Transverse colon (tissue), 4 donors: ENCODE measurements around the gene KIF20B. TPM values are rescaled to one million over a fixed set of nuclear protein-coding genes. Genes with fewer than 3 reads are reported as not detected.

Experiments
- DNase-seq: peaks from one replicate; pipeline ENCODE4 v3.0.0-alpha.2; 2019
- H3K27ac ChIP-seq, 4 donors: fragments of 200-600 bp; sonication (generic); 2 replicates each; pipeline ENCODE4 v1.5.1; 2016 to 2018; ENCODE audit warnings: inconsistent platforms in 4 of 4
- H3K27me3 ChIP-seq: fragments of 200-600 bp; sonication (generic); 2 replicates; pipeline ENCODE4 v1.5.1; 2017; ENCODE audit warnings: inconsistent platforms
- H3K36me3 ChIP-seq, 4 donors: fragments of 200-600 bp; sonication (generic); 2 replicates each; pipeline ENCODE4 v1.5.1; 2017 to 2019; ENCODE audit warnings: inconsistent platforms in 4 of 4
- H3K4me1 ChIP-seq, 4 donors: fragments of 200-600 bp; sonication (generic); 2 replicates each; pipeline ENCODE4 v1.5.1; 2017 to 2020; ENCODE audit warnings: inconsistent platforms in 4 of 4
- H3K4me3 ChIP-seq, 4 donors: fragments of 200-600 bp; sonication (generic); 1 replicate in 1 of 4; 2 replicates in 3 of 4; pipeline versions ENCODE4 v1.5.1 to v1.6.1; 2017 to 2019; ENCODE audit warnings: inconsistent platforms in 4 of 4
- H3K9me3 ChIP-seq, 2 donors: fragments of 200-600 bp; sonication (generic); 2 replicates each; pipeline ENCODE4 v1.5.1; 2017 to 2019; ENCODE audit warnings: inconsistent platforms in 2 of 2
- EP300 ChIP-seq: sonication (generic); formaldehyde crosslinking; IDR thresholded peaks from one replicate; pipeline ENCODE4 v1.6.1; 2017; ENCODE audit warnings: antibody characterized with exemption, low read depth
- POLR2A ChIP-seq: fragments of 450-650 bp; IDR thresholded peaks from one replicate; pipeline ENCODE4 v1.6.1; 2016; ENCODE audit warnings: antibody characterized with exemption, mild to moderate bottlenecking, moderate library complexity
- POLR2AphosphoS5 ChIP-seq, 3 donors: sonication (generic); formaldehyde crosslinking; IDR thresholded peaks; one replicate each; pipeline ENCODE4 v1.6.1; 2016; ENCODE audit warnings: antibody characterized with exemption in 3 of 3
- WGBS, 2 donors: methylation state at CpG; one replicate each; pipeline ENCODE4 v1.1.5; 2018; ENCODE audit warnings: low coverage in 1 of 2; 5-methylcytosine and 5-hydroxymethylcytosine counted together
- in situ Hi-C, 4 donors: fragments of 200-750 bp; cut with MboI; loops; one replicate each; pipeline versions ENCODE4 v1.15.0 to v1.15.1; 2017; ENCODE audit warnings: low sequenced_read_pairs in 3 of 4, low pct_ligation_motif_present in 1 of 4, low pct_unique_long_range_greater_than_20kb in 1 of 4
- intact Hi-C: fragments of 100-400 bp; cut with DNase I; formaldehyde crosslinking; loops from one replicate; pipeline ENCODE4 v1.15.1; 2023; ENCODE audit warnings: low total_unique reads
- total RNA-seq, 4 donors: library from RNA; depleted of rRNA; stranded (reverse); fragments of >200 nt; gene quantifications; one replicate each; pipeline ENCODE4 v1.1.0, GENCODE V29; 2016
- TF ChIP-seq, protein P1 (sequence below), 5 experiments: fragments of 200-600 bp in 3 of 5; fragments of 450-650 bp in 2 of 5; sonication (generic) in 3 of 5; IDR thresholded peaks; 1 replicate in 2 of 5; 2 replicates in 3 of 5; pipeline ENCODE4 v1.5.1; 2016 to 2017; ENCODE audit warnings: antibody characterized with exemption in 5 of 5, inconsistent platforms in 3 of 5, mild to moderate bottlenecking in 2 of 5, moderate library complexity in 1 of 5

The KIF20B gene
- total RNA-seq, 4 donors from 2014 or later, result 0.37 to 3.3 (median 2.5) TPM

DNA sequence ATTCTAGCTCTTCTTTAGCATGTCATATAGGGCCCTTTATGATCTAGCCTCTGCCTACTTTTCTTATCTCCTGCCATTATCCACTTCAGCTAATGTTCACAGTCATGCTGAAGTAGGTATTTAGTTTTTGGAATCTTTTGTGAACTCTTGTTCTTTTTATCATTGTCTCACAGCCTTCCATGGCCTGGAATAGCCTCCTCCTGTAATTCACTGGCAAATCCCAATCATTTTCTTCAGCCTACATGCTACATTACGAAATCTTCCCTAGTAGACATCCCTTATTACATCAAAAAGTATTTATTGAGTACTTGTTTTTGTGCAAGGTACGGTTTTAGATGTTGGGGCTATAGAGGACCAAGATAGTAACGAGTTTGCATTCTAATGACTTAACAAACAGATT, 3.4 kb upstream of the KIF20B start:
- Histone ChIP-seq H3K27me3 (no peaks in the 10 kb centered on the region), H3K4me1 (peaks cover 5 to 23% (median 7%) of the 10 kb centered on the region in 4 donors), H3K9me3 (no peaks in the 10 kb centered on the region), H3K36me3 (no peaks in the 10 kb centered on the region), H3K27ac (no peak overlapping the region), H3K4me3 (no peak overlapping the region)
- WGBS, 2 donors, result 97 to 100% methylated on average over 3 of the region's 3 CpGs
- TF ChIP-seq EP300, result no peak
- no peak for TF ChIP-seq POLR2AphosphoS5 (IDR thresholded peaks at IDR 0.05)
- no peak for TF ChIP-seq POLR2A
- TF ChIP-seq, protein P1, sequence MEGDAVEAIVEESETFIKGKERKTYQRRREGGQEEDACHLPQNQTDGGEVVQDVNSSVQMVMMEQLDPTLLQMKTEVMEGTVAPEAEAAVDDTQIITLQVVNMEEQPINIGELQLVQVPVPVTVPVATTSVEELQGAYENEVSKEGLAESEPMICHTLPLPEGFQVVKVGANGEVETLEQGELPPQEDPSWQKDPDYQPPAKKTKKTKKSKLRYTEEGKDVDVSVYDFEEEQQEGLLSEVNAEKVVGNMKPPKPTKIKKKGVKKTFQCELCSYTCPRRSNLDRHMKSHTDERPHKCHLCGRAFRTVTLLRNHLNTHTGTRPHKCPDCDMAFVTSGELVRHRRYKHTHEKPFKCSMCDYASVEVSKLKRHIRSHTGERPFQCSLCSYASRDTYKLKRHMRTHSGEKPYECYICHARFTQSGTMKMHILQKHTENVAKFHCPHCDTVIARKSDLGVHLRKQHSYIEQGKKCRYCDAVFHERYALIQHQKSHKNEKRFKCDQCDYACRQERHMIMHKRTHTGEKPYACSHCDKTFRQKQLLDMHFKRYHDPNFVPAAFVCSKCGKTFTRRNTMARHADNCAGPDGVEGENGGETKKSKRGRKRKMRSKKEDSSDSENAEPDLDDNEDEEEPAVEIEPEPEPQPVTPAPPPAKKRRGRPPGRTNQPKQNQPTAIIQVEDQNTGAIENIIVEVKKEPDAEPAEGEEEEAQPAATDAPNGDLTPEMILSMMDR (IDR thresholded peaks at IDR 0.05), result no peak
- intact Hi-C loops (no loop called here), in situ Hi-C loops (loop anchor here in 2 of 4 donors (25.0 kb wide), 1 partner anchor 261 kb away; no protein-coding TSS in a partner anchor)
- DNase-seq, result no peak

DNA sequence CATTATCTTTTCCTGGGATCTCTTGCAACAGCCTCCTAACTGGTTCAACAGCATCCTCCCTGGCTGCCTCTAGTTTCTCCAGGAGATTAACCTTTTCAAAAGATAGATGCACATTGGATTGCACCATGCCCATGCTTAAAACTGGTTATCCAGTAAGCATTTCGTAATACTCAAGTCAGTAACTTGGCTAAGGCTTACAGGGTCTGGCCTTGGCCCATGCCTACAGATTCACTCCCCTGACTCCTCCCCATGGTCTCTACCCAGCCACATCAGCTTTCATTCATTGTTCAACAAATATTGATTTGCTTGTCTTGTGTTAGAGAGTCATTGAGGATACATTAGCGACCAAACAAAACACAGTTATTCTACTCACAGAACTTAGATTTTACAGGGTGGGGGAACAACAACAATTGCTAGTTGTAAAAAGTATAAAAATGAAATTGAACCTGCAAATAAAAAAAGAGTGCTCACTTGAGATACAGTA, 1.8 kb upstream of the KIF20B start:
- in situ Hi-C loops, result loop anchor here in 2 of 4 donors (25.0 kb wide), 1 partner anchor 262 kb away; no protein-coding TSS in a partner anchor
- H3K4me3 ChIP-seq, result no peak overlapping the region
- intact Hi-C loops, result loop anchor here (5.0 kb wide), 1 partner anchor 57 kb away; no protein-coding TSS in a partner anchor
- TF ChIP-seq EP300, result no peak
- TF ChIP-seq POLR2AphosphoS5 (IDR thresholded peaks at IDR 0.05), result no peak
- TF ChIP-seq, protein P1 (IDR thresholded peaks at IDR 0.05), result no peak
- no peak for TF ChIP-seq POLR2A
- no peak for DNase-seq
- no peaks in the 10 kb centered on the region for H3K36me3 ChIP-seq
- WGBS, 2 donors, result 94 to 100% methylated on average over 1 to 2 of the region's 2 CpGs
- no peaks in the 10 kb centered on the region for H3K27me3 ChIP-seq
- no peak overlapping the region for H3K27ac ChIP-seq
- H3K9me3 ChIP-seq, result no peaks in the 10 kb centered on the region
- H3K4me1 ChIP-seq, result peaks cover 5 to 23% (median 7%) of the 10 kb centered on the region in 4 donors

DNA sequence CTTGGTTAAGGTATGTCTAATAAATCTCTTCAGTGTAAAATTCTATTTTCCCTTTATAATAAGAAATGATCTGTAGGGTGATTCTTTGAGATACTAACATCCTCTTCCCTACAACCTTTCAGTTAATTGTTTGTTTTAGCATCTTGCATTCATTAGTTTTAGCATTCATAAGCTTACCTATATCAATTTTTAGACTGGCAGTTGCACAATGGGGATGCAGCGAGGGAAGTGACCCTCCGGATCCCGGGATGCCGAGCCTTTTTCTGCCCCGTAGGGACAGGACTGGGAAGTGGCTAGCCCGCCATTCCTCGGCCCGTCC, 508 bp upstream of the KIF20B start:
- no peaks in the 10 kb centered on the region for H3K27me3 ChIP-seq
- DNase-seq, result no peak
- peaks cover 5 to 28% (median 9%) of the 10 kb centered on the region in 4 donors for H3K4me1 ChIP-seq
- intact Hi-C loops (loop anchor here (5.0 kb wide), 1 partner anchor 59 kb away; no protein-coding TSS in a partner anchor), in situ Hi-C loops (no loop called here)
- no peaks in the 10 kb centered on the region for H3K36me3 ChIP-seq
- WGBS, 2 donors, result 0% methylated on average over 8 of the region's 8 CpGs
- peak overlapping the region; percentile 29 to 71 (median 52) for H3K4me3 ChIP-seq
- peak overlapping the region; percentile 80 to 87 (median 84) for H3K27ac ChIP-seq
- H3K9me3 ChIP-seq, result no peaks in the 10 kb centered on the region
- TF ChIP-seq EP300, result no peak
- no peak for TF ChIP-seq POLR2A
- TF ChIP-seq, protein P1 (IDR thresholded peaks at IDR 0.05), result no peak
- TF ChIP-seq POLR2AphosphoS5 (IDR thresholded peaks at IDR 0.05), result no peak

DNA sequence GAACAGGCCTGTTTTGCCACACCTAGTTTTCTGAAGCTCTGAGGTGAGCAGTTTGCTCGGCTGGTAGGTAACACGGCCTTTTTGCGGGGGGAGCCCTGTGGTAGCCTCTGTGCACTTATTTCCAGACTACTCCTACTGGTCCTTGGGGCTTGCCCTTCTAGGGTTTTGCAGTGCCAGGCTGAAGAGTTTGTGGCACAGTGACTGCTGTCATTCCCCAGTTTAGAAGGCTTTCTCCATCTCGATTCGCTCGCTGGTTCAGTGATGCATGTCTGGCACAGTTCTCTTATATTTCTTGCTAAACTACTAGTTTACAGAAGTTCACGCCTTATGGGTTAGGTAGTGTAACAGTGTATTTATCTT, 711 bp downstream of the KIF20B start:
- Histone ChIP-seq H3K4me1 (peaks cover 5 to 30% (median 9%) of the 10 kb centered on the region in 4 donors), H3K27ac (peak overlapping the region in 3 of 4 donors; percentile 82 to 87 (median 86)), H3K27me3 (no peaks in the 10 kb centered on the region), H3K9me3 (no peaks in the 10 kb centered on the region), H3K36me3 (no peaks in the 10 kb centered on the region), H3K4me3 (peak overlapping the region in 3 of 4 donors; percentile 50 to 71 (median 54))
- TF ChIP-seq, protein P1 (IDR thresholded peaks at IDR 0.05), result no peak
- TF ChIP-seq POLR2AphosphoS5 (IDR thresholded peaks at IDR 0.05), result no peak
- TF ChIP-seq POLR2A, result no peak
- in situ Hi-C loops (no loop called here), intact Hi-C loops (loop anchor here (5.0 kb wide), 1 partner anchor 60 kb away; no protein-coding TSS in a partner anchor)
- WGBS, 2 donors, result 7 to 36% methylated on average over 4 to 7 of the region's 7 CpGs
- no peak for DNase-seq
